Measurements from ENCODE around the gene OTOGL.

GRCh38 chr12:80273144-80273543, 173.8 kb downstream of the OTOGL start:
- TF ChIP-seq RARB (CRISPR knock-in tag; IDR thresholded peaks at IDR 0.05) (no peak), ARNTL (CRISPR knock-in tag; IDR thresholded peaks at IDR 0.05; ENCODE audit: borderline replicate concordance, low read depth) (no peak), PPARA (CRISPR knock-in tag; IDR thresholded peaks at IDR 0.05; ENCODE audit: borderline replicate concordance) (no peak), GLIS3 (CRISPR knock-in tag; IDR thresholded peaks at IDR 0.05) (no peak), CREB5 (CRISPR knock-in tag; IDR thresholded peaks at IDR 0.05; ENCODE audit: low read depth) (no peak), CSDC2 (CRISPR knock-in tag; IDR thresholded peaks at IDR 0.05) (no peak)
